ENCODE results near the gene ITGBL1.

The ITGBL1 gene

DNA sequence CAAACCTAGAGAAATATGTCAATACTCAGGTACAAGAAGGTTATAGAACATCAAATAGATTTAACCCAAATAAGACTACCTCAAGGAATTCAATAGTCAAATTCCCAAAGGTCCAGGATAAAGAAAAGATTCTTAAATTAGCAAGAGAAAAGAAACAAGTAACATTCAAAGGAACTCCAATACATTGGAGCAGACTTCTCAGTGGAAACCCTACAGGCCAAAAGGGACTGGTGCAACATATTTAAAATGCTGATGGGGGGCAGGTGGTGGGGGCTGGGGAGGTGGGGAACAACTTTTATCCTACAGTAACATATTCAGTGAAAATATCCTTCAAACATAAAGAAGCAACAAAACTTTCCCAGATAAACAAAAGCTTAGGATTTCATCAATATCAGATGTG, 23.1 kb downstream of the ITGBL1 start:
- Mint-ChIP-seq H3K4me3 (no peak overlapping the region), H3K27me3 (ENCODE audit: low read depth) (no peaks in the 10 kb centered on the region), H3K9me3 (peaks cover 3% of the 10 kb centered on the region), H3K27ac (no peak overlapping the region), H3K36me3 (ENCODE audit: low read depth) (no peaks in the 10 kb centered on the region), H3K4me1 (peaks cover 9% of the 10 kb centered on the region)
- TF ChIP-seq, protein P1, sequence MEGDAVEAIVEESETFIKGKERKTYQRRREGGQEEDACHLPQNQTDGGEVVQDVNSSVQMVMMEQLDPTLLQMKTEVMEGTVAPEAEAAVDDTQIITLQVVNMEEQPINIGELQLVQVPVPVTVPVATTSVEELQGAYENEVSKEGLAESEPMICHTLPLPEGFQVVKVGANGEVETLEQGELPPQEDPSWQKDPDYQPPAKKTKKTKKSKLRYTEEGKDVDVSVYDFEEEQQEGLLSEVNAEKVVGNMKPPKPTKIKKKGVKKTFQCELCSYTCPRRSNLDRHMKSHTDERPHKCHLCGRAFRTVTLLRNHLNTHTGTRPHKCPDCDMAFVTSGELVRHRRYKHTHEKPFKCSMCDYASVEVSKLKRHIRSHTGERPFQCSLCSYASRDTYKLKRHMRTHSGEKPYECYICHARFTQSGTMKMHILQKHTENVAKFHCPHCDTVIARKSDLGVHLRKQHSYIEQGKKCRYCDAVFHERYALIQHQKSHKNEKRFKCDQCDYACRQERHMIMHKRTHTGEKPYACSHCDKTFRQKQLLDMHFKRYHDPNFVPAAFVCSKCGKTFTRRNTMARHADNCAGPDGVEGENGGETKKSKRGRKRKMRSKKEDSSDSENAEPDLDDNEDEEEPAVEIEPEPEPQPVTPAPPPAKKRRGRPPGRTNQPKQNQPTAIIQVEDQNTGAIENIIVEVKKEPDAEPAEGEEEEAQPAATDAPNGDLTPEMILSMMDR (IDR thresholded peaks at IDR 0.05; ENCODE audit: unreplicated experiment in 3 of 3) = no peak

DNA sequence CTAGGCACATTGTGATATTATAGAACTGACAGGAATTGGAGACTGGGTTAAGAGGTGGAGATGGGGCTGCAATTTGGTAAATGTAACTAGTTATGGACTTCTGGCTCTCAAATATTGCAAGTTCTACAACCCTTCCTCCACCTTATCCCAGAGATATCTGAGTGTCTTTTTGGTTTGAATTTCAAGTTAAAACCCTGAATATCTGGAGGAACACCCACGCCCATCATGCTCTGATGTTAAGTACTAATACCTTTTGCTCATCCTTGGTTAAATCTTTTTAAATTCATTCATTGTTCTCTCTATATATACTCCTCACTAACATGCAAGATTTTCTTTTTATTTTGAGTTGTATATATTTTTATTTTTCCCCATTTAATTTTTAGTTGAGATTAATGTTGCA, 28.9 kb downstream of the ITGBL1 start:
- Mint-ChIP-seq H3K4me3 (no peak overlapping the region), H3K9me3 (no peaks in the 10 kb centered on the region), H3K27me3 (ENCODE audit: low read depth) (no peaks in the 10 kb centered on the region), H3K27ac (no peak overlapping the region), H3K36me3 (ENCODE audit: low read depth) (no peaks in the 10 kb centered on the region), H3K4me1 (no peaks in the 10 kb centered on the region)
- TF ChIP-seq, protein P1 (IDR thresholded peaks at IDR 0.05; ENCODE audit: unreplicated experiment in 3 of 3) = no peak

DNA sequence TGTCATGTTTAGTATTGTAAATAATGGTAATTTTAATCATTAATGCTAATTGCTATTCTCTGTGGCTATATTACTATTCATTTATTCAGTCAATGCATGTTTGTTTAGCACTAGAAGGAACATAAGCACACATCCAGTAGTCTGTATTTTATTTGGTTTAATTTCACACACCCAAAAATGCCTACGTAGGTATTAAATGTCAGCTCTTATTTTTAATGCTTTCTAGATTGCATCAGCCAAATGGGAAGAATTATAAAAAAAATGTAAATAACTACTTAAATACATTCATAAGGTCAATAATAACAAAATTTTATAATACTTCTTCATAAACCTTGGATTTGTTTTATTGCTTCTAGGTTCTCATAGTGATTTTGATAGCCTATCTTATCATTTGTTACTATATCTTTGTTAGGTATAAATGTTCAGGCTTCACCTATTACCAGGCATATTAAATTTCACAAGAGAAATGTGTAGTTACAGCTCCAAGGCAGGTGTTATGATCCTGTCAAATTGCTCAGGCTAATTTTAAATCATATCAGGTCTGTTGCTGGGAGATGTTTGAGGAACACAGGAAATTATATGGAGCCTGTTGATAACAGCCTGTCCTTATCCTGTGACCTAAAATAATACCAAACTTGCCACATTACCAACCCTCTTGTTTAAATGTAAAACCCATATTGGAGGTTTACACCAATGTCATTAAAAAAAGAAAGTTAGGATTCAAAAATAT, 34.4 kb downstream of the ITGBL1 start:
- Mint-ChIP-seq H3K27ac (no peak overlapping the region), H3K4me3 (no peak overlapping the region), H3K36me3 (ENCODE audit: low read depth) (no peaks in the 10 kb centered on the region), H3K4me1 (peaks cover 13% of the 10 kb centered on the region), H3K9me3 (no peaks in the 10 kb centered on the region), H3K27me3 (ENCODE audit: low read depth) (no peaks in the 10 kb centered on the region)
- TF ChIP-seq, protein P1 (IDR thresholded peaks at IDR 0.05; ENCODE audit: unreplicated experiment in 3 of 3) = no peak

DNA sequence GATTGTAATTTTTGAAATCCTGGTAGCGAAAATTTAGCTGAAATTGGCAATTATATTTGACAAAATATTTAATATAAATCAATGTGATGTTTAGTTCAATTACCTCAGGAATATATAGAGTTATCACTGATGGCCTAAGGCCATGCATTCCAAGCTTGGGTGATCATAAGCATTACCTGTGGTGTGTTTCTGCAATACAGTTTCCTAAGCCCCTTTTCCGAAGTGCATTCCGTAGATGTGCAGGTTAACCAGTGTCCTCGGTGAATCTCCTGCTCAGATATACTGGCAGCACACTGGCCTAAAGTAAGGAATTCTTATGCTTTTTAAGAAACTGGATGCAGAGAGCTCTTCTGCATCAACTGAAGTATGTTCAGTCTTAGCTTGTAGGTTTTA, 35.0 kb downstream of the ITGBL1 start:
- Mint-ChIP-seq H3K27me3 (ENCODE audit: low read depth) (no peaks in the 10 kb centered on the region), H3K27ac (no peak overlapping the region), H3K9me3 (no peaks in the 10 kb centered on the region), H3K4me1 (peaks cover 15% of the 10 kb centered on the region), H3K4me3 (no peak overlapping the region), H3K36me3 (ENCODE audit: low read depth) (no peaks in the 10 kb centered on the region)
- TF ChIP-seq, protein P1 (IDR thresholded peaks at IDR 0.05; ENCODE audit: unreplicated experiment in 3 of 3) = no peak

DNA sequence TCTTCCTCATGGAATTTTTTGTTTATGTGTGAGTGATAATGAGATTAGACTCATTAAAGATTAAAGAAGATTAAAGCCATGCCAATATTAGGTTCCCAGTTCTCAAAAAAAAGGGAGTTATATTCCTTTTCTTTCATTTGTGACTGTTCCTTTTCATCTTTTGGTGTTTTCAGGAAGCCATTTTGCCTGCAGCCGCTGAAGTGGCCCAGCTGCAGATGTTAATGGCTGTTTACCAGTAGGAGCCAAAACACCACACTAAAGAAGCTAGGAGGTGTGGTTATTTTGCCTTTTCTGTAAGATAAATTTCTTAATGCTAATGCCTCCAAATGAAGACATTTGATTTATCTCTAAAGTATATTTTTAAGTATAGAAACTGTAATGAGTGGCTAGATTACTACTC, 36.3 kb downstream of the ITGBL1 start:
- H3K36me3 Mint-ChIP-seq (ENCODE audit: low read depth) = no peaks in the 10 kb centered on the region
- H3K27me3 Mint-ChIP-seq (ENCODE audit: low read depth) = no peaks in the 10 kb centered on the region
- TF ChIP-seq, protein P1 (IDR thresholded peaks at IDR 0.05; ENCODE audit: unreplicated experiment in 3 of 3) = no peak
- no peak overlapping the region for H3K27ac Mint-ChIP-seq
- peaks cover 26% of the 10 kb centered on the region for H3K4me1 Mint-ChIP-seq
- no peaks in the 10 kb centered on the region for H3K9me3 Mint-ChIP-seq
- no peak overlapping the region for H3K4me3 Mint-ChIP-seq
